ENCODE measurements around the gene DSCAM. TPM values are rescaled to one million over a fixed set of nuclear protein-coding genes. Genes with fewer than 3 reads are reported as not detected.

DSCAM gene
- total and polyA plus RNA-seq, 2 donors (not counting 3 experiments of a cell fraction or from before 2014, with no cell fraction given) = not detected

DNA sequence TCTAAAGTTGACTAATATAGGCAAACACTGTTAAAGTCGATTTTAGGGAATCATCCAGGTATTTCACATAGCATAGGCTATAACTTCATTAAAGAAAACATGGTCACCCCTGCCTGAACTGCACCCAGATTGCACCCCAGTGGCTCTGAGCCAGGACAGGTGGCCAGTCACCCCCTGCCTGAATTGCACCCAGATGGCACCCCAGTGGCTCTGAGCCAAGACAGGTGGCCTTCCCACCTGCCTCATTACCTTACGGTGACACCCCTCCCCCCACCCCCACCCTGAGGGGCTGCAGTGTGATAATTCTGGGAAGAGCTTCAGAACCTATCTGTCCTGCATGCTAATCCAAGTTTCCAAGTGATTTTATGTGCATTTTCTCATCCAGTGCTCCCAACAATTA, 78.9 kb downstream of the DSCAM start:
- Histone ChIP-seq H3K36me3 (ENCODE audit: control insufficient read depth in 2 of 2, extremely low read depth in 1 of 2, insufficient read depth in 2 of 2, low read length in 2 of 2) (no peaks in the 10 kb centered on the region), H3K4me3 (replicated peaks in 1 of 3; ENCODE audit: insufficient read depth in 1 of 3, low read depth in 1 of 3, low read length in 3 of 3) (no peak overlapping the region), H3K27me3 (ENCODE audit: control insufficient read depth in 2 of 2, insufficient read depth in 2 of 2, low read length in 2 of 2) (no peaks in the 10 kb centered on the region), H3K9me1 (replicated peaks; ENCODE audit: control insufficient read depth, extremely low read depth, insufficient read depth, low read length) (no peaks in the 10 kb centered on the region), H3K4me1 (ENCODE audit: control insufficient read depth, extremely low read depth, insufficient read depth, low read length) (no peaks in the 10 kb centered on the region), H3K9ac (replicated peaks; ENCODE audit: extremely low read depth, insufficient read depth, low read length) (no peak overlapping the region), H3K27ac (ENCODE audit: insufficient read depth, low read depth, low read length) (no peak overlapping the region), H3K79me2 (ENCODE audit: control insufficient read depth, insufficient read depth, low read length) (no peaks in the 10 kb centered on the region), H3K4me2 (ENCODE audit: insufficient read depth, low read length) (no peak overlapping the region), H2AFZ (ENCODE audit: low read depth, low read length) (no peak overlapping the region), H4K20me1 (replicated peaks; ENCODE audit: control insufficient read depth, extremely low read depth, insufficient read depth, low read length) (no peaks in the 10 kb centered on the region), H3K9me3 (replicated peaks; ENCODE audit: control insufficient read depth, insufficient read depth, low read length) (peaks cover 10% of the 10 kb centered on the region)
- ChIA-PET CTCF (no interaction called here), POLR2A (no interaction called here)
- intact Hi-C loops (cut with micrococcal nuclease) = no loop called here
- dilution Hi-C loops (cut with MboI; ENCODE audit: extremely low pct_ligation_motif_present, low sequenced_read_pairs) = no loop called here
- FAIRE-seq (no peak), DNase-seq (ENCODE audit: low read depth, low spot score) (no peak)
- BruUV-seq (replicated peaks) = no TSS peak
- TF ChIP-seq JUN (IDR thresholded peaks at IDR 0.05; ENCODE audit: borderline replicate concordance, insufficient read depth, insufficient read length, low read depth) = no peak
- TF ChIP-seq, protein P1, sequence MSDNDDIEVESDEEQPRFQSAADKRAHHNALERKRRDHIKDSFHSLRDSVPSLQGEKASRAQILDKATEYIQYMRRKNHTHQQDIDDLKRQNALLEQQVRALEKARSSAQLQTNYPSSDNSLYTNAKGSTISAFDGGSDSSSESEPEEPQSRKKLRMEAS (IDR thresholded peaks at IDR 0.05; ENCODE audit: insufficient read depth, insufficient read length) = no peak
- TF ChIP-seq, protein P2, sequence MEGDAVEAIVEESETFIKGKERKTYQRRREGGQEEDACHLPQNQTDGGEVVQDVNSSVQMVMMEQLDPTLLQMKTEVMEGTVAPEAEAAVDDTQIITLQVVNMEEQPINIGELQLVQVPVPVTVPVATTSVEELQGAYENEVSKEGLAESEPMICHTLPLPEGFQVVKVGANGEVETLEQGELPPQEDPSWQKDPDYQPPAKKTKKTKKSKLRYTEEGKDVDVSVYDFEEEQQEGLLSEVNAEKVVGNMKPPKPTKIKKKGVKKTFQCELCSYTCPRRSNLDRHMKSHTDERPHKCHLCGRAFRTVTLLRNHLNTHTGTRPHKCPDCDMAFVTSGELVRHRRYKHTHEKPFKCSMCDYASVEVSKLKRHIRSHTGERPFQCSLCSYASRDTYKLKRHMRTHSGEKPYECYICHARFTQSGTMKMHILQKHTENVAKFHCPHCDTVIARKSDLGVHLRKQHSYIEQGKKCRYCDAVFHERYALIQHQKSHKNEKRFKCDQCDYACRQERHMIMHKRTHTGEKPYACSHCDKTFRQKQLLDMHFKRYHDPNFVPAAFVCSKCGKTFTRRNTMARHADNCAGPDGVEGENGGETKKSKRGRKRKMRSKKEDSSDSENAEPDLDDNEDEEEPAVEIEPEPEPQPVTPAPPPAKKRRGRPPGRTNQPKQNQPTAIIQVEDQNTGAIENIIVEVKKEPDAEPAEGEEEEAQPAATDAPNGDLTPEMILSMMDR (IDR thresholded peaks at IDR 0.05; ENCODE audit: extremely low read depth in 1 of 2, insufficient read depth in 1 of 2, low read depth in 1 of 2, low read length in 2 of 2) = no peak
- TF ChIP-seq GATA2 (IDR thresholded peaks at IDR 0.05; ENCODE audit: insufficient read depth, insufficient read length, low read depth, low read length) = no peak
- no peak for TF ChIP-seq MYC (IDR thresholded peaks at IDR 0.05; ENCODE audit: low read depth, low read length)
- TF ChIP-seq EZH2 (IDR thresholded peaks at IDR 0.05; ENCODE audit: borderline replicate concordance, low read depth, low read length, severe bottlenecking) = no peak
- no peak for TF ChIP-seq FOS (IDR thresholded peaks at IDR 0.05; ENCODE audit: borderline replicate concordance, insufficient read depth, low read length)
- no peak for TF ChIP-seq POLR2AphosphoS5 (IDR thresholded peaks at IDR 0.05; ENCODE audit: insufficient read depth, low read depth, low read length)
- no peak for TF ChIP-seq POLR2A (IDR thresholded peaks at IDR 0.05; ENCODE audit: low read depth, low read length)
